GM21576 (cell line): ENCODE results near the gene RGMB.

Experiments used
- ATAC-seq: cut with Tn5 transposase; IDR thresholded peaks from one replicate; pipeline ENCODE4 v1.9.1; 2021; ENCODE audit warnings: mild to moderate bottlenecking, moderate library complexity; ENCODE audit not compliant: unreplicated experiment

The RGMB gene

GRCh38 chr5:98784411-98784810, 10.9 kb downstream of the RGMB start:
- ATAC-seq, result no peak

DNA sequence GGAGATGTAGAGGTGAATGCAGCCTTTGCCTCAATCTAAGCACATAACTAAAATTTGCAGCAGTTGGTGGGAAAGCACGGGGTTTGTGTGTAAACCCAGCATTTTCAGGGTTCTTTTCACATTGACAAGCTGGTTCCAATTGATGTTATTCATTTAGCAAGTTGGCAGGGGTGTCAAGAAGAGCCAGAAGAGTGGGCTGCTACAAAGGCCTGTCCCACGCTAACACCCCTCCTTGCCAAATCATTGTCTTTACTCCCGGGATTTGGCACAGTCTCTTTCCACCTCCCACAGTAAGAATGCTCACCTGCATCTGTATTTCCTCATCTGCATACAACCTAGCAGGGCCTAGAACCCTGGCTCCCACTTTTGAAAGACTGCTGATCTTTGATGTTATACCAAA, 11.8 kb downstream of the RGMB start:
- ATAC-seq, result no peak

DNA sequence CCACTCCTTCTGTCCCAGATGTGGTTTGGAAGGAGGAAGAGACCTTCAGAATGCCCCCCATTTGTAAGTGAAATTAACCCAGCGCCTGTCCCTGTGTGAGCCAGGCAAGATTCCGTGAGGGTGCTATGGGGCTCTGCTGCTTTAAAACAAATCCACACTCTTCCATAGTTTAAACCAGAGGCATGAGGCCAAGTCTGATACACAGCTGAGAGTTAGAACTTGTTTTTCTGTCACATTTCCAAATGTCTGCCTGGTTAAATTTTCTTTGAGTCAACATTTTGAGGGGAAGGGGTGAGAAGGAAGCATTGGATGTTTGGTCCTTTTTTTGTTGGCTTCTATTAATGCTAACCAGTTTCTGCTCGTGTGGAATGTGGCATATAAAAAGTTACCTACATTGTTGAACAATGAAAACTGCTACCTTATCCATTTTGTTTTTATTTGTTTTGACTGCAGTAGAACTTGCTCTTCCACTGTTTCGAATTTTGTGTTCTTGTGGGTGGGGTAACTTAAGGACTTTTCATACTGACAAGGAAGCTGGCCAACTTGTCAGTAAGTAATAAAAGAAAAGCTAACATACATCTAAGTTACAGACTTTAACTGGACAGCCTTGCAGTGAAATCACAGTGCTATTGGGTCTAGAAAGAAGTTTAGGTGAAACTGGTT, 12.9 kb downstream of the RGMB start:
- no peak for ATAC-seq

DNA sequence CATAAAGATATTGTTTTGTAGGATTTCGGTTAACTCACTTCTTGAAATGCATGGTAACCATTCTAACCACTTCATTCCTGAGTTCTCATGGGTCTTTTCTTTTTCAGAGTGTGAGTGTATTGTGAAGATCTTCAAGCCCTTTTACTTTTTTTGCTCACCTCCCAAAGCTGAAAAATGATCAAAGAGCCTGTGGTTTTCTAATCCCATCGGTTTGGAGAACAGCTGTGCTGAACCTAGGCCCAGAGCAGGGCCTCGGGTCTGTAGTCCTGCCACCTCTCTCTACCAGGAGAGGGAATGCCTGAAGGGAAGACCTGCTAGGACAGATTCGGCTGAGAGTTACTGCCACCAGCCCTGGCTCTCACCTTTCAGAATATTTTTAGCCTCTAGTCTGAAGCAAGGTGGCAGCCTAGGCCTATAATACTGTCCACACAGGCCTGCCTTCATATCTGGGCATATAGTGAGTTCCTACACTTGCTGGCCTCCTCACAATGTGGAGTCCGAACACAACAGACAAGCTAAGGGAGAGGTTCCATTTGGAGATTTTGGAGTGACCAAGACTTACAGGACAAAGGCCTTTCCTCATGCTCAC, 13.8 kb downstream of the RGMB start:
- no peak for ATAC-seq

GRCh38 chr5:98789029-98789428, 15.6 kb downstream of the RGMB start:
- no peak for ATAC-seq

GRCh38 chr5:98791001-98791519, 17.6 kb downstream of the RGMB start:
- ATAC-seq, result no peak

GRCh38 chr5:98791898-98792580, 18.6 kb downstream of the RGMB start:
- no peak for ATAC-seq

DNA sequence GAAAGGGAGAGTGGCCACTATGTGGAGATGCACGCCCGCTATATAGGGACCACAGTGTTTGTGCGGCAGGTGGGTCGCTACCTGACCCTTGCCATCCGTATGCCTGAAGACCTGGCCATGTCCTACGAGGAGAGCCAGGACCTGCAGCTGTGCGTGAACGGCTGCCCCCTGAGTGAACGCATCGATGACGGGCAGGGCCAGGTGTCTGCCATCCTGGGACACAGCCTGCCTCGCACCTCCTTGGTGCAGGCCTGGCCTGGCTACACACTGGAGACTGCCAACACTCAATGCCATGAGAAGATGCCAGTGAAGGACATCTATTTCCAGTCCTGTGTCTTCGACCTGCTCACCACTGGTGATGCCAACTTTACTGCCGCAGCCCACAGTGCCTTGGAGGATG, 19.8 kb downstream of the RGMB start:
- ATAC-seq, result no peak

- no peak for ATAC-seq
Observed at GRCh38 chr5:98794001-98794400, 20.5 kb downstream of the RGMB start.

- no peak for ATAC-seq
Observed at GRCh38 chr5:98794414-98795080, 21.1 kb downstream of the RGMB start.

DNA sequence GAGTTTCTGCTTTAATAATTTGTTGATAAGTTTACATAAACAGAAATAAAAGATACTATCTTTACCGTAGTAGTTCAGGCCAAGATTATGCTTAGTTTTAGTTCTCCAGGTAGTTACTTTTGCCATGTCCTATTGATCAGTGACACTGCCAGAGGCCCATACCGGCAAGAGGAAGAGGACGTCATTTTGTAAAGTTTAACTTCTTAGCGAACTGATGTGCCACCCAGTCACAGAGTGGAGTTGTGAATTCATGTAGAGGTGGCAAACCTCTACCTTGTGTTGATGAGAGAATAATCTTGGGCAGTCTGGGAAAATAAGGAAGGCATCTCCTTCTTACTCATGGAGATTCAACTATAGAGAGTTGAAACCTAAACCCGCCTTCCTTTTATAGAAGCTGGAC, 21.8 kb downstream of the RGMB start:
- ATAC-seq, result no peak

- ATAC-seq, result peak; percentile 84
Observed at GRCh38 chr5:98796197-98796972, 22.9 kb downstream of the RGMB start.

- ATAC-seq, result no peak
Observed at GRCh38 chr5:98798371-98798770, 24.9 kb downstream of the RGMB start.

DNA sequence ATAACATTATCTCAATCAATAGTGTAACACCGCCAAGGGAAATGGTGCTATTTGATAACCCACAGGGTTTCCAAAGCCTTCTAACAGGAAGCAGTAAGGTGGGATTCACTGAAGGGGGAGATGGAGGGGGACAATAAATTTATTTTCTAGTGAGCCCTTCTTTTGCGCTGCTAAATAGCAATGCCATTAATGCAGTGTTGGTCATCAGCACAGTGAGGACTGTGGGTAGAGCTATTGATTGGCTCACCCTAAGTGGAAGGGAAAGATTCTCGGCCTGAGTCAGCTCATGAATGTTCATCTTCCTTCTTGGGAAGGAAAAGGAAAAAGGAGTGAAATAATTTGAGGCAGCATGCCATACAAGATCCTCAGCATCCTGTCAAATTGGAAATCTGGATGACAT, 25.4 kb downstream of the RGMB start:
- no peak for ATAC-seq

- no peak for ATAC-seq
Observed at GRCh38 chr5:98804066-98804465, 30.6 kb downstream of the RGMB start.

- ATAC-seq, result no peak
Observed at GRCh38 chr5:98805070-98805469, 31.6 kb downstream of the RGMB start.

DNA sequence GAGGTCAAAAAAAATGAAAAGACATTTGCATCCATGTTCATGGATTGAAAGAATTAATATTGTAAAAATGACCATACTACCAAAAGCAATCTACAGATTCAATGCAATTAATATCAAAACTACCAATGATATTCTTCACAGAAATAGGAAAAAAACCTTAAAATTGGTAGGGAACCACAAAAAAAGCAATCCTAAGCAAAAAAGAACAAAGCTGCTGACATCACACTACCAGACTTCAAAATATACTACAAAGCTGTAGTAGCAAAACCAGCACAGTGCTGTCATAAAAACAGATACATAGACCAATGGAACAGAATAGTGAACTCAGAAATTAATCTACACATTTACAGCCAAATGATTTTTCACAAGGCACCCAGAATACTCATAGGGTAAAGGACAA, 34.3 kb downstream of the RGMB start:
- ATAC-seq, result no peak

DNA sequence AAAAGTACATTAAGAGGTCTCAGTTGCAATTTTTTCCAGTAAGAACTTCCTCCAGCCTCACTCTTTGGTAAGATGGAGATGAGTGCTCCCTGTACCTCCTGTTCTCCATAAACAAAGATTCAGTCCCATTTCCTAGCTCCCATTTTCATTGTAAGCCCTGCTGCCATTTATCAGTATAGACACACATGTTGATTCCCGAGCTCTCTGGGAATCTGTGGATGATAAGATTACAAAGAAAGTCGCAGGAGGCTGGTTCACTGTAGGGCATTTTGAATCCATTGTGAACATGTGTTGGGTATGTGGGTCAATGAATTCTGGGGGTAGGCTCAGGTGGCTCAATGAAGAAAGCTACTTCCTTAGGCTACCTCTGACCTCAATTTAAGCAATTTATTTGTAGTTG, 36.7 kb downstream of the RGMB start:
- ATAC-seq, result no peak

DNA sequence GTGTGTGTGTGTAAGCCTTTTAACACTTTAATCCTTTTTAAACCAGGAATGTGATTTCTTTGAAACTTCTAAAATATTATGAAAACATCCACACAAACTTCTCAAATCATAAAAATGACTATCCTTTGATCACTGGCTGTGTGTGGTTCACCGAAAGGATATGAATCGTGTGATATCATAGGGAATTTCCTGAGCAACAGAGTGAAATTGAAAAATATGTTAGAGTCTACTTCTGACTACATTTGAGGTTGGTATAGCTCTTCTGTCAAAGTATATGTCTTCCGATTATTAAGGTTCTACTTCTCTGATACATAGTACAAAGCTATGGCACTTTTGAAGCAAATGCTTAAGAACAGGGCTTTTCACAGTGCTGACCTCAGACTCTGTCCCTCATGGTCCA, 40.3 kb downstream of the RGMB start:
- no peak for ATAC-seq

DNA sequence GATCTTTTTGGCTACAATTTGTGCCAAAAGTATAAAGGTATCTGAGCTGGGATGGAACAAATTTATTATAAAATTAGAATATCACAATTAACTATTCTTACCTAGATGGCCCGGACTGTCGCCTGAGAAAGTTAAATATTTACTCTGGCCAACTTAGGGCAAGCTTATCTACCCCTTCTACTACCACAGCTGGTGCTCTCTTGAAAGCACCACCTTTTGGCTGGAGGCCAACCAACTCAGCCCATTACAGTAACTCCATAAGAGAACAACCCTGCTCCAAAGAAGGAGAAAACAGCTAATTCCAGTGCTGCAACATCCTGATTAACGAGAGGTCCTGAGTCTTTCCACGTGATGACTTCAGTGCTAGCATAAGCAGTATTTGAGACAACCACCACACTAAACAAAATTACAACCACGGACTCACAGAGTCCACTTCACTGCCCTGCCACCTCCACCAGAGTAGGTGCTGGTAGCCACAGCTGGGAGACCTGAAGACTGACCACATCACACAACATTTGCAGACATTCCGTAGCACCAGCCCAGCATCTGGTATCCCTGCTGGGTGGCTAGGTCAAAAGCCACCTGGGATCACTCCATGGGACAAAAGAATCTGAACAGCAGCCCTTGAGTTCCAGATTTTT, 43.2 kb downstream of the RGMB start:
- no peak for ATAC-seq
